Measurements from ENCODE around the gene PLCD3. TPM values are rescaled to one million over a fixed set of nuclear protein-coding genes. Genes with fewer than 3 reads are reported as not detected.

PLCD3 gene
- total RNA-seq, 1 experiment from 2014 or later, result 55.8 TPM

DNA sequence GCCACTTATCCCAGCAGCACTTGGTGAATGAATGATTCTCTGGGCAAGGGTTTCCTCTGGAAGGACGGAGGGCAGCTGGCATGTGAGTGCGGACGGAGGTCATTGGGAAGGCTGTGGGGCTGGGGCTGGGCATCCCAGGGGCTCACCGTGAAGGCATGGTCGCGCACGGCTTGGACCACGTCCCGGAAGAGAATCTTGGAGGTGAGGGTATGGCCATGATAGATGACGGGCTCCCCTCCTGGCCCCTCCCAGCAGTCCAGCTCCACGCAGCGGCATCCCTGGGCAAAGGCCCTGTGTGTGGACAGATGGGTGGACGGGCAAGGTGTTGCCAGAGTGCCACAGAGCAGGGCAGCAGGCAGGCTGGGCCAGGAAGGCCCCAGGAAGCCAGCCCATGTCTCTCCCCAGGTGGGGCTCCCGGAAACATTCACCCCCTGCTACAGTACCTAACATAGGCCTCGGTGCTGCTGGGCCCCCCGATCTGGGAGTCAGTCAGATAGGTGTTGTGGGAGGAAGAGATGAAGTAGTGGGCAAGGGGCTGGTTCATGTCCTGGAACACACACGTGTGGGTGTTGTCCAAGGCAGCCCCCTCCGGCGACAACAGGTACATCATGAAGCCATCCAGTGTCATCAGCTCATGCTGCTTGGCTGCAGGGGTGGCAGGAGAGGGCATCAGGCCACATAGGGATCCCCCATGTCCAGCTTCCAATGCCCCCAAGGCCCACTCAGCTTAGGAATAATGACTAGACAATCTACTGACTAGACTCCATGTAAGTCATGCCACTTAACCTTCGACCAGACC lies 14.3 kb downstream of the PLCD3 start:
- DNase-seq (ENCODE audit: low spot score), result no peak
- TF ChIP-seq, protein P1, sequence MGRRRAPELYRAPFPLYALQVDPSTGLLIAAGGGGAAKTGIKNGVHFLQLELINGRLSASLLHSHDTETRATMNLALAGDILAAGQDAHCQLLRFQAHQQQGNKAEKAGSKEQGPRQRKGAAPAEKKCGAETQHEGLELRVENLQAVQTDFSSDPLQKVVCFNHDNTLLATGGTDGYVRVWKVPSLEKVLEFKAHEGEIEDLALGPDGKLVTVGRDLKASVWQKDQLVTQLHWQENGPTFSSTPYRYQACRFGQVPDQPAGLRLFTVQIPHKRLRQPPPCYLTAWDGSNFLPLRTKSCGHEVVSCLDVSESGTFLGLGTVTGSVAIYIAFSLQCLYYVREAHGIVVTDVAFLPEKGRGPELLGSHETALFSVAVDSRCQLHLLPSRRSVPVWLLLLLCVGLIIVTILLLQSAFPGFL (CRISPR knock-in tag; IDR thresholded peaks at IDR 0.05; ENCODE audit: borderline replicate concordance), result no peak
- ChIA-PET CTCF (interaction anchor here (0.6 to 3.1 kb wide), 7 partner anchors 15 to 207 kb away, joined by 3 to 27 read pairs (median 6); partner anchors contain the start of gene ACBD4), POLR2A (no interaction called here)
- H3K4me1 Mint-ChIP-seq, result peaks cover 14% of the 10 kb centered on the region
- no peaks in the 10 kb centered on the region for H3K27me3 Mint-ChIP-seq (ENCODE audit: low read depth)
- no peaks in the 10 kb centered on the region for H3K36me3 Mint-ChIP-seq
- ATAC-seq, result no peak
- no peaks in the 10 kb centered on the region for H3K9me3 Mint-ChIP-seq
- no peak overlapping the region for H3K4me3 Mint-ChIP-seq
- no peak overlapping the region for H3K27ac Mint-ChIP-seq

DNA sequence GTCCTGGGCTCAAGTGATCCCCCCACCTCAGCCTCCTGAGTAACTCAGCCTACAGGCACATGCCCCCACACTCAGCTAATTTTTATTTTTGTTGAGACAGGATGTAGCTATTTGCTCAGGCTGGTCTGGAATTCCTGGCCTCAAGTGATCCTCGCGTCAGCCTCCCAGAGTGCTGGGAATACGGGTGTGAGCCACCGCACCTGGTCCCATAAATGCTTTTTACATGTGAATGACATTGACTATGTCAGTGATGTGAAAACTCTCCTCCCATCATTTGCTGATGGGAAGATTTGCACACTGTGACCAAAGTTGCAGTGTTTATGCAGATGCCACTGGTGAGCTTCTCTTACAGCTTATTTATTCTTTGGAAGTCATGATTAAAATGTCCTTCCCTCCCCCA lies 15.0 kb downstream of the PLCD3 start:
- no peak for DNase-seq (ENCODE audit: low spot score)
- H3K36me3 Mint-ChIP-seq, result no peaks in the 10 kb centered on the region
- TF ChIP-seq, protein P2, sequence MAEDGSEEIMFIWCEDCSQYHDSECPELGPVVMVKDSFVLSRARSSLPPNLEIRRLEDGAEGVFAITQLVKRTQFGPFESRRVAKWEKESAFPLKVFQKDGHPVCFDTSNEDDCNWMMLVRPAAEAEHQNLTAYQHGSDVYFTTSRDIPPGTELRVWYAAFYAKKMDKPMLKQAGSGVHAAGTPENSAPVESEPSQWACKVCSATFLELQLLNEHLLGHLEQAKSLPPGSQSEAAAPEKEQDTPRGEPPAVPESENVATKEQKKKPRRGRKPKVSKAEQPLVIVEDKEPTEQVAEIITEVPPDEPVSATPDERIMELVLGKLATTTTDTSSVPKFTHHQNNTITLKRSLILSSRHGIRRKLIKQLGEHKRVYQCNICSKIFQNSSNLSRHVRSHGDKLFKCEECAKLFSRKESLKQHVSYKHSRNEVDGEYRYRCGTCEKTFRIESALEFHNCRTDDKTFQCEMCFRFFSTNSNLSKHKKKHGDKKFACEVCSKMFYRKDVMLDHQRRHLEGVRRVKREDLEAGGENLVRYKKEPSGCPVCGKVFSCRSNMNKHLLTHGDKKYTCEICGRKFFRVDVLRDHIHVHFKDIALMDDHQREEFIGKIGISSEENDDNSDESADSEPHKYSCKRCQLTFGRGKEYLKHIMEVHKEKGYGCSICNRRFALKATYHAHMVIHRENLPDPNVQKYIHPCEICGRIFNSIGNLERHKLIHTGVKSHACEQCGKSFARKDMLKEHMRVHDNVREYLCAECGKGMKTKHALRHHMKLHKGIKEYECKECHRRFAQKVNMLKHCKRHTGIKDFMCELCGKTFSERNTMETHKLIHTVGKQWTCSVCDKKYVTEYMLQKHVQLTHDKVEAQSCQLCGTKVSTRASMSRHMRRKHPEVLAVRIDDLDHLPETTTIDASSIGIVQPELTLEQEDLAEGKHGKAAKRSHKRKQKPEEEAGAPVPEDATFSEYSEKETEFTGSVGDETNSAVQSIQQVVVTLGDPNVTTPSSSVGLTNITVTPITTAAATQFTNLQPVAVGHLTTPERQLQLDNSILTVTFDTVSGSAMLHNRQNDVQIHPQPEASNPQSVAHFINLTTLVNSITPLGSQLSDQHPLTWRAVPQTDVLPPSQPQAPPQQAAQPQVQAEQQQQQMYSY (CRISPR knock-in tag; IDR thresholded peaks at IDR 0.05), result no peak
- TF ChIP-seq NR3C1 (CRISPR knock-in tag; conservative IDR thresholded peaks at IDR 0.05; ENCODE audit: low read depth), result no peak
- no peak for TF ChIP-seq CREM (CRISPR knock-in tag; IDR thresholded peaks at IDR 0.05)
- TF ChIP-seq NFATC4 (CRISPR knock-in tag; IDR thresholded peaks at IDR 0.05), result no peak
- no peak for TF ChIP-seq PRRX2 (CRISPR knock-in tag; IDR thresholded peaks at IDR 0.05)
- peaks cover 14% of the 10 kb centered on the region for H3K4me1 Mint-ChIP-seq
- POLR2A ChIA-PET, result no interaction called here
- no peaks in the 10 kb centered on the region for H3K27me3 Mint-ChIP-seq (ENCODE audit: low read depth)
- no peak for ATAC-seq
- H3K9me3 Mint-ChIP-seq, result no peaks in the 10 kb centered on the region
- no peak overlapping the region for H3K4me3 Mint-ChIP-seq
- no peak overlapping the region for H3K27ac Mint-ChIP-seq
- CTCF ChIA-PET, result interaction anchor here (0.6 to 1.0 kb wide), 4 partner anchors 18 to 206 kb away, joined by 3 to 7 read pairs (median 5); partner anchors contain the start of gene ACBD4

DNA sequence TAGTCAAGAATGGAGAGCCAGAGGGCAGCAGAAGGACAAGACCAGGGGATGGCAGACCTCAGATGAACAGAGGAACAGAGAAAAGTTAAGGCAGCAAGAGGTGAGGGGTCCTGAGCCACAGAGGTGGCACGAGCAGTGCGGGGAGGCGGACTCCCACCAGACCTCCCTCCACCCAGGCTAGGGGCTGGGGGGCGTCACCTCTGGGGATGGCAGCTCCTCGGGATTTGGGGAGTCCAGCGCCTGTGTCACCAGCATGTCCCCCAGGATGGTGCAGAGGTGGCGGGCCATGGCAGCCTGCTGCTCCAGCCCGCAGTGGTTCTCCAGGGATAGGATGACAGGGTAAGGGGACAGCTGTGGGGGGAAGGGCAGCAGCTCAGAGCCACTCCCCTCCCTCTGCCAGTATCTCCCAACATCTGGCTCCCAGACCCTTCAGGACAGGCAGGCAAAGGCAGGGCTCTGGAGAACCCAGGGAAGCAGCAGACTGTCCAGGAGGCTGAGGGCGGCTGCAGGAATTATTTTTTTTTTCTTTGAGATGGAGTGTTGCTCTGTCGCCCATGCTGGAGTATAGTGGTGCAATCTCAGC lies 15.8 kb downstream of the PLCD3 start:
- H3K27ac Mint-ChIP-seq, result no peak overlapping the region
- TF ChIP-seq, protein P3, sequence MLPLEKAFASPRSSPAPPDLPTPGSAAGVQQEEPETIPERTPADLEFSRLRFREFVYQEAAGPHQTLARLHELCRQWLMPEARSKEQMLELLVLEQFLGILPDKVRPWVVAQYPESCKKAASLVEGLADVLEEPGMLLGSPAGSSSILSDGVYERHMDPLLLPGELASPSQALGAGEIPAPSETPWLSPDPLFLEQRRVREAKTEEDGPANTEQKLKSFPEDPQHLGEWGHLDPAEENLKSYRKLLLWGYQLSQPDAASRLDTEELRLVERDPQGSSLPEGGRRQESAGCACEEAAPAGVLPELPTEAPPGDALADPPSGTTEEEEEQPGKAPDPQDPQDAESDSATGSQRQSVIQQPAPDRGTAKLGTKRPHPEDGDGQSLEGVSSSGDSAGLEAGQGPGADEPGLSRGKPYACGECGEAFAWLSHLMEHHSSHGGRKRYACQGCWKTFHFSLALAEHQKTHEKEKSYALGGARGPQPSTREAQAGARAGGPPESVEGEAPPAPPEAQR (CRISPR knock-in tag; IDR thresholded peaks at IDR 0.05), result no peak
- TF ChIP-seq JUN (CRISPR knock-in tag; IDR thresholded peaks at IDR 0.05), result no peak
- TF ChIP-seq, protein P4, sequence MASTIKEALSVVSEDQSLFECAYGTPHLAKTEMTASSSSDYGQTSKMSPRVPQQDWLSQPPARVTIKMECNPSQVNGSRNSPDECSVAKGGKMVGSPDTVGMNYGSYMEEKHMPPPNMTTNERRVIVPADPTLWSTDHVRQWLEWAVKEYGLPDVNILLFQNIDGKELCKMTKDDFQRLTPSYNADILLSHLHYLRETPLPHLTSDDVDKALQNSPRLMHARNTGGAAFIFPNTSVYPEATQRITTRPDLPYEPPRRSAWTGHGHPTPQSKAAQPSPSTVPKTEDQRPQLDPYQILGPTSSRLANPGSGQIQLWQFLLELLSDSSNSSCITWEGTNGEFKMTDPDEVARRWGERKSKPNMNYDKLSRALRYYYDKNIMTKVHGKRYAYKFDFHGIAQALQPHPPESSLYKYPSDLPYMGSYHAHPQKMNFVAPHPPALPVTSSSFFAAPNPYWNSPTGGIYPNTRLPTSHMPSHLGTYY (CRISPR knock-in tag; IDR thresholded peaks at IDR 0.05), result no peak
- TF ChIP-seq EMX1 (CRISPR knock-in tag; IDR thresholded peaks at IDR 0.05), result no peak
- TF ChIP-seq, protein P5, sequence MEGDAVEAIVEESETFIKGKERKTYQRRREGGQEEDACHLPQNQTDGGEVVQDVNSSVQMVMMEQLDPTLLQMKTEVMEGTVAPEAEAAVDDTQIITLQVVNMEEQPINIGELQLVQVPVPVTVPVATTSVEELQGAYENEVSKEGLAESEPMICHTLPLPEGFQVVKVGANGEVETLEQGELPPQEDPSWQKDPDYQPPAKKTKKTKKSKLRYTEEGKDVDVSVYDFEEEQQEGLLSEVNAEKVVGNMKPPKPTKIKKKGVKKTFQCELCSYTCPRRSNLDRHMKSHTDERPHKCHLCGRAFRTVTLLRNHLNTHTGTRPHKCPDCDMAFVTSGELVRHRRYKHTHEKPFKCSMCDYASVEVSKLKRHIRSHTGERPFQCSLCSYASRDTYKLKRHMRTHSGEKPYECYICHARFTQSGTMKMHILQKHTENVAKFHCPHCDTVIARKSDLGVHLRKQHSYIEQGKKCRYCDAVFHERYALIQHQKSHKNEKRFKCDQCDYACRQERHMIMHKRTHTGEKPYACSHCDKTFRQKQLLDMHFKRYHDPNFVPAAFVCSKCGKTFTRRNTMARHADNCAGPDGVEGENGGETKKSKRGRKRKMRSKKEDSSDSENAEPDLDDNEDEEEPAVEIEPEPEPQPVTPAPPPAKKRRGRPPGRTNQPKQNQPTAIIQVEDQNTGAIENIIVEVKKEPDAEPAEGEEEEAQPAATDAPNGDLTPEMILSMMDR (IDR thresholded peaks at IDR 0.05), result no peak
- TF ChIP-seq, protein P6, sequence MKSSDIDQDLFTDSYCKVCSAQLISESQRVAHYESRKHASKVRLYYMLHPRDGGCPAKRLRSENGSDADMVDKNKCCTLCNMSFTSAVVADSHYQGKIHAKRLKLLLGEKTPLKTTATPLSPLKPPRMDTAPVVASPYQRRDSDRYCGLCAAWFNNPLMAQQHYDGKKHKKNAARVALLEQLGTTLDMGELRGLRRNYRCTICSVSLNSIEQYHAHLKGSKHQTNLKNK (CRISPR knock-in tag; IDR thresholded peaks at IDR 0.05), result no peak
- no peak for TF ChIP-seq TEAD1 (CRISPR knock-in tag; IDR thresholded peaks at IDR 0.05)
- no peak for TF ChIP-seq SMAD3 (CRISPR knock-in tag; IDR thresholded peaks at IDR 0.05; ENCODE audit: borderline replicate concordance)
- TF ChIP-seq, protein P7, sequence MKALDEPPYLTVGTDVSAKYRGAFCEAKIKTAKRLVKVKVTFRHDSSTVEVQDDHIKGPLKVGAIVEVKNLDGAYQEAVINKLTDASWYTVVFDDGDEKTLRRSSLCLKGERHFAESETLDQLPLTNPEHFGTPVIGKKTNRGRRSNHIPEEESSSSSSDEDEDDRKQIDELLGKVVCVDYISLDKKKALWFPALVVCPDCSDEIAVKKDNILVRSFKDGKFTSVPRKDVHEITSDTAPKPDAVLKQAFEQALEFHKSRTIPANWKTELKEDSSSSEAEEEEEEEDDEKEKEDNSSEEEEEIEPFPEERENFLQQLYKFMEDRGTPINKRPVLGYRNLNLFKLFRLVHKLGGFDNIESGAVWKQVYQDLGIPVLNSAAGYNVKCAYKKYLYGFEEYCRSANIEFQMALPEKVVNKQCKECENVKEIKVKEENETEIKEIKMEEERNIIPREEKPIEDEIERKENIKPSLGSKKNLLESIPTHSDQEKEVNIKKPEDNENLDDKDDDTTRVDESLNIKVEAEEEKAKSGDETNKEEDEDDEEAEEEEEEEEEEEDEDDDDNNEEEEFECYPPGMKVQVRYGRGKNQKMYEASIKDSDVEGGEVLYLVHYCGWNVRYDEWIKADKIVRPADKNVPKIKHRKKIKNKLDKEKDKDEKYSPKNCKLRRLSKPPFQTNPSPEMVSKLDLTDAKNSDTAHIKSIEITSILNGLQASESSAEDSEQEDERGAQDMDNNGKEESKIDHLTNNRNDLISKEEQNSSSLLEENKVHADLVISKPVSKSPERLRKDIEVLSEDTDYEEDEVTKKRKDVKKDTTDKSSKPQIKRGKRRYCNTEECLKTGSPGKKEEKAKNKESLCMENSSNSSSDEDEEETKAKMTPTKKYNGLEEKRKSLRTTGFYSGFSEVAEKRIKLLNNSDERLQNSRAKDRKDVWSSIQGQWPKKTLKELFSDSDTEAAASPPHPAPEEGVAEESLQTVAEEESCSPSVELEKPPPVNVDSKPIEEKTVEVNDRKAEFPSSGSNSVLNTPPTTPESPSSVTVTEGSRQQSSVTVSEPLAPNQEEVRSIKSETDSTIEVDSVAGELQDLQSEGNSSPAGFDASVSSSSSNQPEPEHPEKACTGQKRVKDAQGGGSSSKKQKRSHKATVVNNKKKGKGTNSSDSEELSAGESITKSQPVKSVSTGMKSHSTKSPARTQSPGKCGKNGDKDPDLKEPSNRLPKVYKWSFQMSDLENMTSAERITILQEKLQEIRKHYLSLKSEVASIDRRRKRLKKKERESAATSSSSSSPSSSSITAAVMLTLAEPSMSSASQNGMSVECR (CRISPR knock-in tag; IDR thresholded peaks at IDR 0.05; ENCODE audit: borderline replicate concordance), result no peak

More for the DNA sequence above, 15.8 kb downstream of the PLCD3 start:
- H3K4me3 Mint-ChIP-seq, result no peak overlapping the region
- ATAC-seq (no peak; the same call in 1 of the 2 replicates), DNase-seq (ENCODE audit: low spot score) (no peak)
- no peaks in the 10 kb centered on the region for H3K27me3 Mint-ChIP-seq (ENCODE audit: low read depth)
- H3K36me3 Mint-ChIP-seq, result no peaks in the 10 kb centered on the region
- no peaks in the 10 kb centered on the region for H3K9me3 Mint-ChIP-seq
- POLR2A ChIA-PET, result no interaction called here
- CTCF ChIA-PET, result interaction anchor here (0.9 to 3.0 kb wide), 6 partner anchors 13 to 206 kb away, joined by 4 to 24 read pairs (median 6); partner anchors contain the start of genes ACBD4 and PLCD3
- peaks cover 14% of the 10 kb centered on the region for H3K4me1 Mint-ChIP-seq

All from WTC11 (cell line).